ENCODE results near the gene C1orf21. TPM values are rescaled to one million over a fixed set of nuclear protein-coding genes. Genes with fewer than 3 reads are reported as not detected.
A peak's percentile ranks its signal among the peaks of the same experiment; 100 is the strongest.

Gene C1orf21
- polyA plus RNA-seq, 3 donors = 0.23 to 1.1 (median 0.28) TPM

DNA sequence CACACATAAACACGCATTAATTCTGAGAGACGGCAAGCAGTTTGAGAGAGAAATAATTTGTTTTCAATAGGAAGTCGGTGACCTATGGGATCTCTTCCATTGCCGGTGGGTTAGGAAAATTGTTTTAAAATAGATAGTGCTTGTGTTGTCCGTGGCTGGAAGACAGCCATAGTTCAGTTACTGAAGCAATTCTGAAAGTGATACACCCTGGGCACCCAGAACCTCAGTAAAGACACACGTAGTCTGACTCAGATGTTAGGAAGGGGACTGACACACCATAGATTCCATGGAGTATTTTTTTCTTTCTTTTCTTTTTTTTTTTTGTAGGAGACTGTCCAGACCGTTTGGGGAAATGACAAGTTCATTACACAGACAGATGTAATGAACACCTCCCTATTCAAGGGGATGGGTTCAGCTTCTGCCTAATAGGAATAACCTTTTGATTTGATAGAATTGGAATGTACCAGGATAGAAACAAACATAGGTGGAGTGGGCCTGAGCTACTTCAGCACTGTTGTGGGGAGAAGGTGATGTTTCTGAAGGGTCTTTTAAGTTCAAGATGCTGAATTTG, 1.6 kb downstream of the C1orf21 start:
- peak; percentile 23 to 60 (median 32) for DNase-seq
- Mint-ChIP-seq H3K9me3 (peaks cover 0 to 2% (median 0%) of the 10 kb centered on the region in 7 donors), H3K27me3 (ENCODE audit: low read depth in 3 of 3) (peaks cover 15 to 32% (median 21%) of the 10 kb centered on the region in 3 donors), H3K4me1 (peaks cover 31% of the 10 kb centered on the region), H3K27ac (peak overlapping the region in 1 of 7 donors; percentile 22), H3K4me3 (peak overlapping the region; percentile 84 to 95), H3K36me3 (peaks cover 0 to 2% of the 10 kb centered on the region in 2 donors)
- Histone ChIP-seq H3K4me2 (replicated peaks; ENCODE audit: extremely low read depth, low read length, poor library complexity, severe bottlenecking) (peak overlapping the region; percentile 96), H3K36me3 (replicated peaks in 1 of 2; ENCODE audit: control insufficient read depth in 1 of 2, insufficient read depth in 2 of 2, low read length in 2 of 2) (no peaks in the 10 kb centered on the region), H3K9ac (ENCODE audit: insufficient read depth, low read length, poor library complexity, severe bottlenecking) (peak overlapping the region; percentile 55), H3K79me2 (ENCODE audit: insufficient read depth, low read length) (no peaks in the 10 kb centered on the region), H3K4me1 (ENCODE audit: control insufficient read depth in 1 of 2, insufficient read depth in 2 of 2, low read length in 2 of 2) (peaks cover 15 to 25% of the 10 kb centered on the region in 2 donors), H3K27ac (ENCODE audit: low read depth in 1 of 2, low read length in 2 of 2) (no peak overlapping the region), H4K20me1 (ENCODE audit: insufficient read depth, low read length) (no peaks in the 10 kb centered on the region), H3K4me3 (replicated peaks in 1 of 3; ENCODE audit: low read depth in 2 of 3, low read length in 3 of 3) (peak overlapping the region; percentile 70 to 80 (median 76)), H2AFZ (ENCODE audit: insufficient read depth, low read depth, low read length, poor library complexity, severe bottlenecking) (peak overlapping the region; percentile 87), H3K9me3 (replicated peaks in 1 of 2; ENCODE audit: control insufficient read depth in 1 of 2, insufficient read depth in 1 of 2, low read length in 2 of 2) (no peaks in the 10 kb centered on the region), H3K27me3 (ENCODE audit: control insufficient read depth in 2 of 2, insufficient read depth in 2 of 2, low read length in 2 of 2) (peaks cover 5 to 15% of the 10 kb centered on the region in 2 donors)
- 0% methylated on average over 3 of the region's 7 CpGs for WGBS (ENCODE audit: insufficient coverage)
- intact Hi-C loops (cut with micrococcal nuclease) = no loop called here
- TF ChIP-seq, protein P1, sequence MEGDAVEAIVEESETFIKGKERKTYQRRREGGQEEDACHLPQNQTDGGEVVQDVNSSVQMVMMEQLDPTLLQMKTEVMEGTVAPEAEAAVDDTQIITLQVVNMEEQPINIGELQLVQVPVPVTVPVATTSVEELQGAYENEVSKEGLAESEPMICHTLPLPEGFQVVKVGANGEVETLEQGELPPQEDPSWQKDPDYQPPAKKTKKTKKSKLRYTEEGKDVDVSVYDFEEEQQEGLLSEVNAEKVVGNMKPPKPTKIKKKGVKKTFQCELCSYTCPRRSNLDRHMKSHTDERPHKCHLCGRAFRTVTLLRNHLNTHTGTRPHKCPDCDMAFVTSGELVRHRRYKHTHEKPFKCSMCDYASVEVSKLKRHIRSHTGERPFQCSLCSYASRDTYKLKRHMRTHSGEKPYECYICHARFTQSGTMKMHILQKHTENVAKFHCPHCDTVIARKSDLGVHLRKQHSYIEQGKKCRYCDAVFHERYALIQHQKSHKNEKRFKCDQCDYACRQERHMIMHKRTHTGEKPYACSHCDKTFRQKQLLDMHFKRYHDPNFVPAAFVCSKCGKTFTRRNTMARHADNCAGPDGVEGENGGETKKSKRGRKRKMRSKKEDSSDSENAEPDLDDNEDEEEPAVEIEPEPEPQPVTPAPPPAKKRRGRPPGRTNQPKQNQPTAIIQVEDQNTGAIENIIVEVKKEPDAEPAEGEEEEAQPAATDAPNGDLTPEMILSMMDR (IDR thresholded peaks at IDR 0.05) = no peak

DNA sequence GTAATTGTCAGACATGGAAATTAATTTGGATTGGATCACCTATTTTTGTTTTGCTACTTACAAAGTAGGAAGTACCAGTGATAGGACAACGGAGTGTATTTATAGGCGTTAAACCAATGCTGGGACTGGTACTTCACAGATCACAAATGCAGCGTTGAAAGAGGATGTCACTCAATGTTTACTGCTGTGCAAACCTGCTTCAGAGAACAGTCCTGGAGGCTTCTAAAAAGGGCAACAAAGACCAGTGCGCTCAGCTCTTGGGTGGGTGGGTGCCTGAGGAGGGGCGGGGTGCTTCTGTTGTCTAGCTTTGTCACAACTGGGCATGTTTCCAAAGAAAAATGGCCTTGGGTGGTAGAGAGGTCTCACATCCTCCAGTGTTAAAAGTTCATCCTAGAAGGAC, 2.1 kb downstream of the C1orf21 start:
- Histone ChIP-seq H3K27me3 (ENCODE audit: control insufficient read depth in 2 of 2, insufficient read depth in 2 of 2, low read length in 2 of 2) (peaks cover 3 to 15% of the 10 kb centered on the region in 2 donors), H3K4me3 (replicated peaks in 1 of 3; ENCODE audit: low read depth in 2 of 3, low read length in 3 of 3) (peak overlapping the region in 1 of 3 experiments; percentile 80), H3K4me2 (replicated peaks; ENCODE audit: extremely low read depth, low read length, poor library complexity, severe bottlenecking) (peak overlapping the region; percentile 96), H3K9me3 (replicated peaks in 1 of 2; ENCODE audit: control insufficient read depth in 1 of 2, insufficient read depth in 1 of 2, low read length in 2 of 2) (no peaks in the 10 kb centered on the region), H3K36me3 (replicated peaks in 1 of 2; ENCODE audit: control insufficient read depth in 1 of 2, insufficient read depth in 2 of 2, low read length in 2 of 2) (no peaks in the 10 kb centered on the region), H3K4me1 (ENCODE audit: control insufficient read depth in 1 of 2, insufficient read depth in 2 of 2, low read length in 2 of 2) (peaks cover 15 to 25% of the 10 kb centered on the region in 2 donors), H2AFZ (ENCODE audit: insufficient read depth, low read depth, low read length, poor library complexity, severe bottlenecking) (no peak overlapping the region), H3K27ac (ENCODE audit: low read depth in 1 of 2, low read length in 2 of 2) (no peak overlapping the region), H3K9ac (ENCODE audit: insufficient read depth, low read length, poor library complexity, severe bottlenecking) (no peak overlapping the region), H4K20me1 (ENCODE audit: insufficient read depth, low read length) (no peaks in the 10 kb centered on the region), H3K79me2 (ENCODE audit: insufficient read depth, low read length) (no peaks in the 10 kb centered on the region)
- intact Hi-C loops (cut with micrococcal nuclease) = no loop called here
- H3K4me1 Mint-ChIP-seq = peaks cover 31% of the 10 kb centered on the region
- TF ChIP-seq, protein P1 (IDR thresholded peaks at IDR 0.05) = no peak
- peaks cover 0 to 2% (median 0%) of the 10 kb centered on the region in 7 donors for H3K9me3 Mint-ChIP-seq
- peak overlapping the region in 1 of 2 donors; percentile 95 for H3K4me3 Mint-ChIP-seq
- DNase-seq = peak in 2 of 3 donors; percentile 14 to 18
- H3K27ac Mint-ChIP-seq = no peak overlapping the region
- WGBS (ENCODE audit: insufficient coverage) = 12% methylated on average over 4 of the region's 5 CpGs
- H3K36me3 Mint-ChIP-seq = peaks cover 0 to 2% of the 10 kb centered on the region in 2 donors
- H3K27me3 Mint-ChIP-seq (ENCODE audit: low read depth in 3 of 3) = peaks cover 13 to 27% (median 18%) of the 10 kb centered on the region in 3 donors
